Gastroesophageal sphincter (tissue), 4 donors: ENCODE results near the gene SCAMP5. TPM values are rescaled to one million over a fixed set of nuclear protein-coding genes. Genes with fewer than 3 reads are reported as not detected.

Experiments
- ATAC-seq: fragments of 150-250 bp; one replicate; pipeline ENCODE4 v1.9.1; 2016; ENCODE audit warnings: mild to moderate bottlenecking, moderate library complexity
- H3K27ac ChIP-seq, 4 donors: fragments of 200-600 bp; sonication (generic) in 3 of 4; 1 replicate in 3 of 4; 2 replicates in 1 of 4; pipeline ENCODE4 v1.5.1; 2016 to 2019
- H3K27me3 ChIP-seq: fragments of 200-600 bp; sonication (generic); one replicate; pipeline ENCODE4 v1.5.1; 2019
- H3K36me3 ChIP-seq, 2 donors: fragments of 200-600 bp; sonication (generic); one replicate each; pipeline ENCODE4 v1.5.1; 2019; ENCODE audit warnings: control low read depth in 1 of 2
- H3K4me1 ChIP-seq, 3 donors: fragments of 200-600 bp; sonication (generic); 1 replicate in 2 of 3; 2 replicates in 1 of 3; pipeline ENCODE4 v1.5.1; 2016 to 2019; ENCODE audit warnings: control low read depth in 2 of 3
- H3K4me3 ChIP-seq, 2 donors: fragments of 200-600 bp; sonication (generic); one replicate each; pipeline ENCODE4 v1.5.1; 2019; ENCODE audit warnings: mild to moderate bottlenecking in 1 of 2, moderate library complexity in 1 of 2
- H3K9me3 ChIP-seq, 3 donors: fragments of 200-600 bp; sonication (generic); one replicate each; pipeline ENCODE4 v1.5.1; 2017 to 2019; ENCODE audit warnings: control low read depth in 2 of 3
- CTCF ChIP-seq, 4 experiments: fragments of 200-600 bp in 2 of 4; fragments of 450-650 bp in 2 of 4; sonication (generic) in 1 of 4; IDR thresholded peaks; one replicate each; pipeline ENCODE4 v1.5.1; 2017 to 2019; ENCODE audit warnings: antibody characterized with exemption in 4 of 4, mild to moderate bottlenecking in 2 of 4, moderate library complexity in 2 of 4
- EP300 ChIP-seq: sonication (generic); formaldehyde crosslinking; IDR thresholded peaks from one replicate; pipeline ENCODE4 v1.6.1; 2017; ENCODE audit warnings: antibody characterized with exemption, mild to moderate bottlenecking
- POLR2A ChIP-seq, 2 donors: fragments of 450-650 bp; IDR thresholded peaks; one replicate each; pipeline ENCODE4 v1.6.1; 2017; ENCODE audit warnings: antibody characterized with exemption in 2 of 2, mild to moderate bottlenecking in 2 of 2, moderate library complexity in 1 of 2
- POLR2AphosphoS5 ChIP-seq: sonication (generic); formaldehyde crosslinking; IDR thresholded peaks from one replicate; pipeline ENCODE4 v1.6.1; 2017; ENCODE audit warnings: antibody characterized with exemption
- WGBS, 2 donors: methylation state at CpG; one replicate each; pipeline ENCODE4 v1.1.5; 2018; ENCODE audit warnings: low coverage in 1 of 2; 5-methylcytosine and 5-hydroxymethylcytosine counted together
- total RNA-seq, 4 donors: library from RNA; depleted of rRNA; stranded (reverse); fragments of >200 nt; gene quantifications; one replicate each; pipeline ENCODE4 v1.1.0, GENCODE V29; 2016

SCAMP5 gene
- total RNA-seq, 4 donors from 2014 or later = 2.2 to 10.1 (median 5.6) TPM

GRCh38 chr15:75027551-75027950 lies 32.2 kb downstream of the SCAMP5 start:
- TF ChIP-seq POLR2AphosphoS5 (no peak), CTCF (IDR thresholded peaks at IDR 0.05) (no peak), POLR2A (IDR thresholded peaks at IDR 0.05) (no peak), EP300 (no peak)
- Histone ChIP-seq H3K27ac (no peak overlapping the region), H3K36me3 (peaks cover 0 to 11% of the 10 kb centered on the region in 2 donors), H3K4me1 (peaks cover 5 to 65% (median 28%) of the 10 kb centered on the region in 3 donors), H3K27me3 (no peaks in the 10 kb centered on the region), H3K4me3 (no peak overlapping the region), H3K9me3 (no peaks in the 10 kb centered on the region)
- no peak for ATAC-seq
- WGBS, 2 donors = 68 to 94% methylated on average over 4 to 5 of the region's 7 CpGs

- peaks cover 0 to 17% of the 10 kb centered on the region in 2 donors for H3K36me3 ChIP-seq
- WGBS, 2 donors = 59% methylated on average over 4 of the region's 4 CpGs; no CpG with 5 or more reads in 1 of the 2 donors
- peaks cover 5 to 63% (median 28%) of the 10 kb centered on the region in 3 donors for H3K4me1 ChIP-seq
- H3K4me3 ChIP-seq = no peak overlapping the region
- H3K27me3 ChIP-seq = no peaks in the 10 kb centered on the region
- peak overlapping the region in 3 of 4 donors; percentile 62 to 77 (median 69) for H3K27ac ChIP-seq
- no peaks in the 10 kb centered on the region for H3K9me3 ChIP-seq
- ATAC-seq = no peak
- TF ChIP-seq POLR2AphosphoS5 = no peak
- no peak for TF ChIP-seq POLR2A (IDR thresholded peaks at IDR 0.05)
- TF ChIP-seq EP300 = no peak
- no peak for TF ChIP-seq CTCF (IDR thresholded peaks at IDR 0.05)
Observed at GRCh38 chr15:75028991-75029377, 33.6 kb downstream of the SCAMP5 start.

GRCh38 chr15:75029378-75030022 lies 34.1 kb downstream of the SCAMP5 start:
- peaks cover 5 to 58% (median 23%) of the 10 kb centered on the region in 3 donors for H3K4me1 ChIP-seq
- H3K27me3 ChIP-seq = no peaks in the 10 kb centered on the region
- ATAC-seq = peak; percentile 85
- H3K36me3 ChIP-seq = peaks cover 0 to 18% of the 10 kb centered on the region in 2 donors
- H3K9me3 ChIP-seq = no peaks in the 10 kb centered on the region
- TF ChIP-seq CTCF (IDR thresholded peaks at IDR 0.05) (peak in 3 of 4 experiments; percentile 96 to 99 (median 98)), POLR2A (IDR thresholded peaks at IDR 0.05) (no peak), POLR2AphosphoS5 (peak; percentile 9), EP300 (no peak)
- H3K27ac ChIP-seq = peak overlapping the region; percentile 13 to 77 (median 66)
- WGBS, 2 donors = 0 to 40% methylated on average over 1 to 2 of the region's 12 CpGs
- H3K4me3 ChIP-seq = peak overlapping the region in 1 of 2 donors; percentile 20

DNA sequence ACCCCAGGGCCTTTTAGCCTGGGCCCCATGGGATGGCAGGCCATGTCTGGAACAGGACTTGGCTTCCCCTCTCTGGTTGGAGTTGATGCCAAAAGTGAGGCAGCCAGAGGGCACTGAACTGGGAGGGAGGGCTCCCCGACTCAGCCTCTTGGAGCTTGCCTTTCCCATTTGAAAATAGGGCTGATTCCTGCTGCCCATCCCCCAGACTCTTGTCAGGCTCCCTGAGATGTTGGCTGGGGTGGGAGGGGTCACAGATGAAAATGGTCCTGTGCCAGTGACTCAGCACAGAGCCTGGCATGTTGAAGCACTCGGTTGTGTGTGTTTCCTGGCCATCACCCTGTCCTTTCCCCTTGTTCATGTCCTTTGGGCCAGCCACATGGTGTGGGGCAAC lies 34.7 kb downstream of the SCAMP5 start:
- H3K27ac ChIP-seq = peak overlapping the region; percentile 13 to 77 (median 66)
- peaks cover 0 to 18% of the 10 kb centered on the region in 2 donors for H3K36me3 ChIP-seq
- ATAC-seq = peak; percentile 33
- 0% methylated on average over 1 of the region's 2 CpGs; no CpG with 5 or more reads in 1 of the 2 donors for WGBS, 2 donors
- H3K27me3 ChIP-seq = no peaks in the 10 kb centered on the region
- H3K9me3 ChIP-seq = no peaks in the 10 kb centered on the region
- H3K4me1 ChIP-seq = peaks cover 5 to 53% (median 19%) of the 10 kb centered on the region in 3 donors
- H3K4me3 ChIP-seq = peak overlapping the region in 1 of 2 donors; percentile 20
- TF ChIP-seq EP300 = no peak
- TF ChIP-seq POLR2A (IDR thresholded peaks at IDR 0.05) = no peak
- TF ChIP-seq CTCF (IDR thresholded peaks at IDR 0.05) = no peak
- TF ChIP-seq POLR2AphosphoS5 = no peak

DNA sequence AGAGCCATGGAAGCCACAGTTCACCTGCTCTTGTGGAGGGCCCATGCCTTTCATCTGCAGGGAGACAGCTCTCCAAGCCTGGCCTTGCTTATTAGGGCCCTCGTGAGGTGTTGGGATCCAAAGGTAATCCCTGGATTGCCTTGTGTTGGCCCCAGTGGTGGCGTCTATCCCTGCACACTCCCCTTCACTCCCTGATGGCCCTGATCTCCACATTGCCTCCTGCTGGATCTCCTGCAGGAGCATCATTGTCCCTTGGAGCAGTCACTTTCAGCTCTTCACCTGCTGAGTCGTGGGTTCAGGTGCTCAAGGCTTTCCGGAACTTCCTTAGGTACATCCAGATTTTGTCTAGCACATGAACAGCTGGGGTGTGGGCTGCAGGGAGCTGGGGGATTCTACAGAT lies 35.1 kb downstream of the SCAMP5 start:
- Histone ChIP-seq H3K9me3 (no peaks in the 10 kb centered on the region), H3K27me3 (no peaks in the 10 kb centered on the region), H3K4me1 (peaks cover 5 to 49% (median 19%) of the 10 kb centered on the region in 3 donors), H3K4me3 (no peak overlapping the region), H3K27ac (peak overlapping the region in 3 of 4 donors; percentile 62 to 77 (median 69)), H3K36me3 (peaks cover 0 to 18% of the 10 kb centered on the region in 2 donors)
- WGBS, 2 donors = 100% methylated on average over 1 of the region's 4 CpGs; no CpG with 5 or more reads in 1 of the 2 donors
- ATAC-seq = no peak
- TF ChIP-seq CTCF (IDR thresholded peaks at IDR 0.05) (no peak), POLR2AphosphoS5 (no peak)
